Stimulated activated CD4-positive, alpha-beta T cell treated with anti-CD3 and anti-CD28 coated beads, Interleukin-15, amount 100 ng/mL, for 24 hours (primary cell): ENCODE measurements around the gene TTC23L.

Source experiments
- DNase-seq: peaks from one replicate; pipeline ENCODE4 v3.0.0-alpha.2; 2020

The TTC23L gene

GRCh38 chr5:34926318-34926888 lies 87.4 kb downstream of the TTC23L start:
- no peak for DNase-seq

- no peak for DNase-seq
These were observed 88.8 kb downstream of the TTC23L start for GRCh38 chr5:34927785-34928184.

- no peak for DNase-seq
These were observed 89.3 kb downstream of the TTC23L start for GRCh38 chr5:34928267-34928666.

GRCh38 chr5:34929134-34929719 lies 90.3 kb downstream of the TTC23L start, which contains the start of gene DNAJC21:
Gene DNAJC21 (plus strand): TSS chr5:34929559. CDS start chr5:34929820, 261 bp downstream.
- DNase-seq = peak; percentile 99

GRCh38 chr5:34929720-34930461 lies 90.9 kb downstream of the TTC23L start:
- DNase-seq = peak; percentile 85

GRCh38 chr5:34930462-34930844 lies 91.5 kb downstream of the TTC23L start:
- DNase-seq = no peak

GRCh38 chr5:34930870-34931269 lies 91.9 kb downstream of the TTC23L start:
- DNase-seq = no peak

- DNase-seq = no peak
These were observed 94.0 kb downstream of the TTC23L start for GRCh38 chr5:34932947-34933346.

- DNase-seq = no peak
These were observed 103.0 kb downstream of the TTC23L start for GRCh38 chr5:34941936-34942335.

GRCh38 chr5:34944044-34944443 lies 105.1 kb downstream of the TTC23L start:
- no peak for DNase-seq

- no peak for DNase-seq
These were observed 105.6 kb downstream of the TTC23L start for GRCh38 chr5:34944460-34945047.
